Subcutaneous abdominal adipose tissue (tissue), 5 donors: ENCODE measurements around the gene AKR7A3.
"Not testable (repeated sequence)": the region's sequence is repeated elsewhere in the genome, so short reads cannot be mapped to it uniquely, and the experiment has no call there.

Experiments
- H3K27ac ChIP-seq: one replicate; pipeline ENCODE4 v1.7.0; 2013; ENCODE audit warnings: low read depth, mild to moderate bottlenecking, inconsistent platforms, low read length, moderate library complexity
- H3K27me3 ChIP-seq, 5 donors: one replicate each; pipeline ENCODE4 v1.7.0; 2013; ENCODE audit warnings: low read length in 5 of 5, inconsistent platforms in 1 of 5; ENCODE audit not compliant: control insufficient read depth in 5 of 5, insufficient read depth in 4 of 5
- H3K36me3 ChIP-seq, 5 donors: one replicate each; pipeline ENCODE4 v1.7.0; 2013; ENCODE audit warnings: low read length in 5 of 5; ENCODE audit not compliant: control insufficient read depth in 5 of 5, insufficient read depth in 5 of 5
- H3K4me1 ChIP-seq, 5 donors: one replicate each; pipeline ENCODE4 v1.7.0; 2013; ENCODE audit warnings: low read length in 5 of 5, mild to moderate bottlenecking in 3 of 5, moderate library complexity in 1 of 5; ENCODE audit not compliant: control insufficient read depth in 5 of 5, insufficient read depth in 5 of 5
- H3K4me3 ChIP-seq, 5 donors: one replicate each; pipeline ENCODE4 v1.7.0; 2013; ENCODE audit warnings: low read length in 5 of 5, low read depth in 1 of 5
- H3K9ac ChIP-seq, 5 donors: one replicate each; pipeline ENCODE4 v1.7.0; 2013; ENCODE audit warnings: low read length in 5 of 5, mild to moderate bottlenecking in 4 of 5, moderate library complexity in 3 of 5
- H3K9me3 ChIP-seq, 5 donors: one replicate each; pipeline ENCODE4 v1.7.0; 2013; ENCODE audit warnings: low read length in 5 of 5; ENCODE audit not compliant: control insufficient read depth in 5 of 5
- donor health status: healthy.
- donor health status: healthy.
- donor health status: healthy.
- donor health status: healthy.
- donor health status: healthy.

AKR7A3 gene

DNA sequence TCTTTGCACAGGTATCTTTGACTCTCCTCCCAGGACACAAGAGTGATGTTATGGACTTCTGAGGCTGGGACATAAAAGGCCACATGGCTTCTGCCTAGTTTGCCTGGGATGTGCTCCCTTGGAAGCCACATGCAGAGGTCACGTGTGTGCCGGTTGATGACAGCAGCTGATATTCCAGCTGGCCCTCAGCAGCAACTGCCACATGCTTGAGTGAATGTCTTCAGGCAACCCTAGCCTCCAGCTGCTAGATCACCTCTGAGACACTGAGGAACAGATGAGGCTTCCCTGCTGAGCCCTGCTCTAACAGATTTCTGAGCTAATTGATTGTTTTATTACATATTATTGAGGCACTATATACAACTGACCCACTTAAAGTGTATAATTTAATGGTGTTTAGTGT lies 11.6 kb upstream of the AKR7A3 start:
- peaks cover 0 to 3% (median 2%) of the 10 kb centered on the region in 5 donors for H3K9me3 ChIP-seq
- no peak overlapping the region for H3K4me3 ChIP-seq
- no peaks in the 10 kb centered on the region for H3K4me1 ChIP-seq
- peaks cover 0 to 33% (median 28%) of the 10 kb centered on the region in 5 donors for H3K36me3 ChIP-seq
- no peak overlapping the region for H3K9ac ChIP-seq
- no peak overlapping the region for H3K27ac ChIP-seq
- H3K27me3 ChIP-seq = no peaks in the 10 kb centered on the region

GRCh38 chr1:19294638-19295037 lies 6.1 kb upstream of the AKR7A3 start:
- H3K4me3 ChIP-seq = peak overlapping the region in 2 of 5 donors; percentile 4 to 11
- no peaks in the 10 kb centered on the region for H3K4me1 ChIP-seq
- H3K27ac ChIP-seq = no peak overlapping the region
- peaks cover 0 to 13% (median 12%) of the 10 kb centered on the region in 5 donors for H3K9me3 ChIP-seq
- H3K36me3 ChIP-seq = peaks cover 0 to 3% (median 0%) of the 10 kb centered on the region in 5 donors
- H3K27me3 ChIP-seq = no peaks in the 10 kb centered on the region
- no peak overlapping the region for H3K9ac ChIP-seq

- no peaks in the 10 kb centered on the region for H3K27me3 ChIP-seq
- H3K9me3 ChIP-seq = peaks cover 0 to 2% (median under 1%) of the 10 kb centered on the region in 5 donors
- peaks cover 0 to 13% (median 10%) of the 10 kb centered on the region in 5 donors for H3K4me1 ChIP-seq
- peak overlapping the region in 2 of 5 donors; percentile 41 to 68 for H3K9ac ChIP-seq
- peaks cover 0 to 3% (median 0%) of the 10 kb centered on the region in 5 donors for H3K36me3 ChIP-seq
- H3K27ac ChIP-seq = no peak overlapping the region
- peak overlapping the region; percentile 63 to 72 (median 68) for H3K4me3 ChIP-seq
Measured at GRCh38 chr1:19289244-19289643, 674 bp upstream of the AKR7A3 start.

DNA sequence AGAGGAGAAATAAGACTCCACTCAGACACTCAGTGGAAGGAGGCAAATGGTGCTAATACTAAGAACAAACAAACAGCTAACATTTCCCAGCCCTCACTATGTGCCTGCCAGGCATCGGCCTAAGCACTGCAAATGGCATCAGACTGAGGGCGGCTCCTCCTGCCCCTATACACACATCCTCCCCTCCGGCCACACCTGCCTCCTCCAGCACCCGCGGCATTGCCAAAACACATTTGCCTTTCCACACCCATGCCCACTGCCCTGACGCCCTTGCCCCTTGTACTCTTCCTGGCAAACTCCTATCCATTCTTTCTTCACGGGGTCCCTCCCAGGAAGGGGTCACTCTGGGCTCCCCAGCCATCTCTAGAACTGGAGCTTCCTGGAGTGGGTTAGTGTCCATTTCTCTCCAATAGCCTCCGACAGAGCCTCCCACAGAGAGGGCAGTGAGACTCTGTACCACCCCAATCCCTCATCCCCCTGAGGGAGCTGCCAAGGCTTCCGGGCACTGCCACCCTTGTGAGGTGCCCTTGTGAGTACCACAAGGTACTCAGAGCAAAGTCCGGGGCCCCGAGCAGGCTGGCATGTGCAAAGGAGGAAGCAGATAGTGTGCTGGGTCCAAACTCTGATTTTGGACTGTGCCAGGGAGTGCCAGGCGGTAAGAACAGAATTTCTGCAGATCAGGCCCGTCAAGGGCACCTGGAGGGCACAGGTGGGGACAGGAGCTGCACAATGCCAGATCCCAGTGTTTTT lies 959 bp downstream of the AKR7A3 start:
- H3K27ac ChIP-seq = no peak overlapping the region

DNA sequence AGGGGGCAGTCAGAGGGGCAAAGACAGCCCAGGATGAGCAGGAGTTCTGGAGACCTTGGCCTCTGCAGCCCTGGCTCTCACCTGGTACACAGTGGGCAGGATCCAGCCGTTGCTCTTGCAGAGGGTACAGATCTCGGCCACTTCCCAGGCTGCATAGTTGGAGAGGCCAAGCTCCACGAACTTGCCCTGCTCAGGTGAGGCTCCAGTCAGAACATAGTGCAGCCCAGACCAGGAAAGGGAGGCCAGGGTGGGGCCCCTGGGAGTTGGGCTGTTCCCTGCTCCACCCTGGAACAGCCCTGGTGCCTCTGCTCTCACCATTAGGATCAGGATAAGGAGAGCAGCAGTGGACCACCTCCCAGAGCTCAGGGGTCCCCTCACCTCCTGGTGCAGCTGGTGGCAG lies 2.8 kb downstream of the AKR7A3 start:
- not testable (repeated sequence) for H3K9ac ChIP-seq, H3K36me3 ChIP-seq, H3K27ac ChIP-seq, H3K9me3 ChIP-seq, H3K4me3 ChIP-seq, H3K27me3 ChIP-seq
- H3K4me1 ChIP-seq = peaks cover 0 to 13% (median 10%) of the 10 kb centered on the region in 5 donors

More for the DNA sequence above, 959 bp downstream of the AKR7A3 start:
- Histone ChIP-seq H3K36me3 (peaks cover 0 to 5% (median 2%) of the 10 kb centered on the region in 5 donors), H3K9me3 (no peaks in the 10 kb centered on the region), H3K9ac (no peak overlapping the region), H3K4me1 (peaks cover 0 to 13% (median 10%) of the 10 kb centered on the region in 5 donors), H3K27me3 (no peaks in the 10 kb centered on the region), H3K4me3 (no peak overlapping the region)

- not testable (repeated sequence) for H3K27ac ChIP-seq
Measured at GRCh38 chr1:19285366-19285765, 3.2 kb downstream of the AKR7A3 start.

DNA sequence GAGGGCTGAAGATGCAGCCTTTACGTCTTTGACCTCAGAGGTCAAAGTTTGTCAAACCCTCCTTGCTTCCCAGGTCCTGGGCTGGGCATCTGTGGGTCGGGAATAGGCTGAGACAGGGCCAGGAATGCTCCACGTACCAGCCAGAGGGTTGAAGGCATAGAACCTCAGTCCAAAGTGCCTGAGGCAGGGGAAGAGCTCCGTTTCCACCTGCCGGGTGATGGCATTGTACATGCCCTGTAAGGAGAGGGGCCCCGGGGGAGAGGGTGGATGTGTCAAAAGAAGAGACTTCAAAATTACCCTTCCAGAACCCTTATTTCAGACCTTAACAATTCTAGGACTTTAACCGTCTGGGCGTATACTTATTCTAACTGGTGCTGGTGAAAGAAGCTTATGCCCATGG lies 3.7 kb downstream of the AKR7A3 start:
- H3K27ac ChIP-seq = no peak overlapping the region
- no peak overlapping the region for H3K4me3 ChIP-seq
- no peaks in the 10 kb centered on the region for H3K27me3 ChIP-seq
- H3K9ac ChIP-seq = no peak overlapping the region
- H3K9me3 ChIP-seq = no peaks in the 10 kb centered on the region
- peaks cover 0 to 5% (median 2%) of the 10 kb centered on the region in 5 donors for H3K36me3 ChIP-seq
- peaks cover 0 to 13% (median 10%) of the 10 kb centered on the region in 5 donors for H3K4me1 ChIP-seq

More at GRCh38 chr1:19285366-19285765, 3.2 kb downstream of the AKR7A3 start:
- H3K27me3 ChIP-seq, H3K9me3 ChIP-seq, H3K36me3 ChIP-seq, H3K9ac ChIP-seq, H3K4me3 ChIP-seq: not testable (repeated sequence)
- peaks cover 0 to 13% (median 10%) of the 10 kb centered on the region in 5 donors for H3K4me1 ChIP-seq

- Histone ChIP-seq H3K27ac (no peak overlapping the region), H3K4me3 (no peak overlapping the region), H3K36me3 (peaks cover 0 to 5% (median 2%) of the 10 kb centered on the region in 5 donors), H3K9ac (no peak overlapping the region), H3K9me3 (no peaks in the 10 kb centered on the region), H3K4me1 (peaks cover 0 to 8% (median 4%) of the 10 kb centered on the region in 5 donors), H3K27me3 (no peaks in the 10 kb centered on the region)
Measured at GRCh38 chr1:19283891-19284290, 4.7 kb downstream of the AKR7A3 start.

DNA sequence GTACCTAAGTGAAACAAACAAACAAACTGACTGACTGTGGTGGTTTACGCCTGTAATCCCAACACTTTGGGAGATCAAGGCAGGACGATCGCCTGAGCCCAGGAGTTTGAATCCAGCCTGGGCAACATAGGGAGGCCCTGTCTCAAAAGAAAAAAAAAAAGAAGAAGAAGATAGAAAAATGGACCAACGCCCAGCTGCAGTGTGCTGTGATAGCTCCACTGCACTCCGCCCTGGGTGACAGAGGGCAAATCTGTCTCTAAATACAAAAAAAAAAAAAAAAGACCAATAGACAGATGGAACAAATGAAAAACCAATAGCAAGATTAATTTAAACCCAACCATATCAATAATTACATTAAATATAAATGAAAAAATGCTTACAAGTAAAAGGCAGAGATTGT lies 13.9 kb downstream of the AKR7A3 start:
- Histone ChIP-seq H3K4me1 (peaks cover 0 to 3% (median 0%) of the 10 kb centered on the region in 5 donors), H3K27me3 (peaks cover 0 to 5% (median 3%) of the 10 kb centered on the region in 5 donors), H3K36me3 (peaks cover 0 to 5% (median 0%) of the 10 kb centered on the region in 5 donors), H3K9me3 (peaks cover 0 to 13% (median 3%) of the 10 kb centered on the region in 5 donors), H3K9ac (no peak overlapping the region), H3K27ac (no peak overlapping the region), H3K4me3 (peak overlapping the region in 1 of 5 donors; percentile 30)

DNA sequence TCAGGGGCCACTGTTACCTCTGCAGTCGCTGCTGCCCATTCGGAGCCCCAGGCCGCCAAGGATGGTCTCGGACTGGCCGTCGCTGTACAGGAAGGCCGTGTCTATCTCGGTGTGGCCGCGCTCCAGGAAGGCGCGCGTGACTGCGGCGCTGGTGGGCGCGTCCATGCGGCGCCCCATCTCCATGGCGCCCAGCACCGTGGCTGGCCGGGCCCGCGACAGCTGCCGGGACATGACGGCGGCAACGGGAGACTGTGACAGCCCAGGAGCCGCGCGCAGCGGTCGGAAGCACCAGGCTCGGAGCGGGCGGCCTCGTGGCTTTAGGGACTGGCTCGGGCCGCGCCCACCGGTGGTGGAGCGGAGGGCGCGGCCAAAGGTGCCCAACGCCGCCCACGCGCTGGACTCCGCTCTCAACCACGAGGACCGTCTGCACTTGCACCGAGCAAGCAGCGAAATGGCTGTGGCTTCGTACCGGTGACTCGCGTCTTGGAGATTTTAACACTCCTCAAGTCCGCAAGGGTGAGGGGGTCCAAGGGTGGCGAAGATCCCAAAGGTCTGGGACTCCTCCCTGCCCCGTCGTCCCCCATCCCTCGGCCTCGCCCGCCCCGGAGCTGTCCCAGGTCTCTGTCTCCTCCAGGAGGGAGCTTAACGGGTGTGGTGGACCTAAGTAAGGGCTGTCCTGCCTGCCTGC lies 14.6 kb downstream of the AKR7A3 start:
- not testable (repeated sequence) for H3K4me1 ChIP-seq, H3K36me3 ChIP-seq, H3K27ac ChIP-seq, H3K27me3 ChIP-seq, H3K9ac ChIP-seq
- peak overlapping the region in 1 of 5 donors; percentile 30 for H3K4me3 ChIP-seq
- H3K9me3 ChIP-seq = peaks cover 0 to 13% (median 3%) of the 10 kb centered on the region in 5 donors
